ENCODE measurements around the gene SIX3. TPM values are rescaled to one million over a fixed set of nuclear protein-coding genes. Genes with fewer than 3 reads are reported as not detected.

Gene SIX3
- total and polyA plus RNA-seq, 2 experiments from 2014 or later, result 0.21 to 0.28 TPM

DNA sequence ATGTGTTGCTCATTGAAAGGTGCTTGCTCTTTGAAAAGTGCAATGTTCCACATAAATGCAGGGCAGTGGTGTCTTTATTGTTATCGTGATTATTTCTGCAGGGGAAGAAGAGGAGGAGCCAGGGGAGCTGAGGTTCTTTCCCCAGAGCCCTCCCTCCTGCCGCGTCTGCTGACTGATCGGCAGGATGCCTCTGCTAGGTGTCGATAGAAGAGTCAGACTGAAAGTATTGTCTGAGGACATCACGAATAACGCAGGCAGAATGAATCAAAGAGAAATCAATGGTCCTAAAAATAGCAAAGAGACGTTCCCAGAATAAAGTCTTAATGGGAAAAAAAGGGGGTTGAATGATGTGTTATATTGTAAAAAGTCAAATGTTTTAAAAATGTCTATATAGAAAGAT is 47.4 kb upstream of the SIX3 start:
- Histone ChIP-seq H3K9me2 (ENCODE audit: insufficient read depth) (peaks cover 7% of the 10 kb centered on the region; the same call in 1 of the 2 replicates), H3F3A (replicated peaks; ENCODE audit: low read depth) (no peaks in the 10 kb centered on the region), H3K4me3 (no peak overlapping the region), H3K36me3 (ENCODE audit: insufficient read depth) (peaks cover 10% of the 10 kb centered on the region; the same call in 1 of the 2 replicates), H4K20me1 (replicated peaks; ENCODE audit: insufficient read depth) (no peaks in the 10 kb centered on the region), H3K79me2 (replicated peaks; ENCODE audit: insufficient read depth) (no peaks in the 10 kb centered on the region), H3K4me2 (no peak overlapping the region), H3K4me1 (ENCODE audit: insufficient read depth) (no peaks in the 10 kb centered on the region), H3K27ac (ENCODE audit: low read depth) (no peak overlapping the region), H2AFZ (no peak overlapping the region), H3K27me3 (ENCODE audit: insufficient read depth) (no peaks in the 10 kb centered on the region)
- peak; percentile 31; the same call in 1 of the 3 replicates for ATAC-seq
- peaks cover 2% of the 10 kb centered on the region for H3K27me3 Mint-ChIP-seq (ENCODE audit: insufficient read depth, low read depth, poor library complexity)
- peaks cover 33% of the 10 kb centered on the region for H3K9me3 Mint-ChIP-seq
- no peak for TF ChIP-seq POLR2AphosphoS5 (IDR thresholded peaks at IDR 0.05; ENCODE audit: low read depth)
- TF ChIP-seq NANOG (IDR thresholded peaks at IDR 0.05; ENCODE audit: borderline replicate concordance), result no peak
- no peak for TF ChIP-seq ZNF114 (CRISPR knock-in tag; IDR thresholded peaks at IDR 0.05)
- no peak for TF ChIP-seq EZH2 (IDR thresholded peaks at IDR 0.05; ENCODE audit: low read depth, unreplicated experiment)
- TF ChIP-seq CREB1 (CRISPR knock-in tag; IDR thresholded peaks at IDR 0.05; ENCODE audit: low read depth), result no peak
- TF ChIP-seq, protein P1, sequence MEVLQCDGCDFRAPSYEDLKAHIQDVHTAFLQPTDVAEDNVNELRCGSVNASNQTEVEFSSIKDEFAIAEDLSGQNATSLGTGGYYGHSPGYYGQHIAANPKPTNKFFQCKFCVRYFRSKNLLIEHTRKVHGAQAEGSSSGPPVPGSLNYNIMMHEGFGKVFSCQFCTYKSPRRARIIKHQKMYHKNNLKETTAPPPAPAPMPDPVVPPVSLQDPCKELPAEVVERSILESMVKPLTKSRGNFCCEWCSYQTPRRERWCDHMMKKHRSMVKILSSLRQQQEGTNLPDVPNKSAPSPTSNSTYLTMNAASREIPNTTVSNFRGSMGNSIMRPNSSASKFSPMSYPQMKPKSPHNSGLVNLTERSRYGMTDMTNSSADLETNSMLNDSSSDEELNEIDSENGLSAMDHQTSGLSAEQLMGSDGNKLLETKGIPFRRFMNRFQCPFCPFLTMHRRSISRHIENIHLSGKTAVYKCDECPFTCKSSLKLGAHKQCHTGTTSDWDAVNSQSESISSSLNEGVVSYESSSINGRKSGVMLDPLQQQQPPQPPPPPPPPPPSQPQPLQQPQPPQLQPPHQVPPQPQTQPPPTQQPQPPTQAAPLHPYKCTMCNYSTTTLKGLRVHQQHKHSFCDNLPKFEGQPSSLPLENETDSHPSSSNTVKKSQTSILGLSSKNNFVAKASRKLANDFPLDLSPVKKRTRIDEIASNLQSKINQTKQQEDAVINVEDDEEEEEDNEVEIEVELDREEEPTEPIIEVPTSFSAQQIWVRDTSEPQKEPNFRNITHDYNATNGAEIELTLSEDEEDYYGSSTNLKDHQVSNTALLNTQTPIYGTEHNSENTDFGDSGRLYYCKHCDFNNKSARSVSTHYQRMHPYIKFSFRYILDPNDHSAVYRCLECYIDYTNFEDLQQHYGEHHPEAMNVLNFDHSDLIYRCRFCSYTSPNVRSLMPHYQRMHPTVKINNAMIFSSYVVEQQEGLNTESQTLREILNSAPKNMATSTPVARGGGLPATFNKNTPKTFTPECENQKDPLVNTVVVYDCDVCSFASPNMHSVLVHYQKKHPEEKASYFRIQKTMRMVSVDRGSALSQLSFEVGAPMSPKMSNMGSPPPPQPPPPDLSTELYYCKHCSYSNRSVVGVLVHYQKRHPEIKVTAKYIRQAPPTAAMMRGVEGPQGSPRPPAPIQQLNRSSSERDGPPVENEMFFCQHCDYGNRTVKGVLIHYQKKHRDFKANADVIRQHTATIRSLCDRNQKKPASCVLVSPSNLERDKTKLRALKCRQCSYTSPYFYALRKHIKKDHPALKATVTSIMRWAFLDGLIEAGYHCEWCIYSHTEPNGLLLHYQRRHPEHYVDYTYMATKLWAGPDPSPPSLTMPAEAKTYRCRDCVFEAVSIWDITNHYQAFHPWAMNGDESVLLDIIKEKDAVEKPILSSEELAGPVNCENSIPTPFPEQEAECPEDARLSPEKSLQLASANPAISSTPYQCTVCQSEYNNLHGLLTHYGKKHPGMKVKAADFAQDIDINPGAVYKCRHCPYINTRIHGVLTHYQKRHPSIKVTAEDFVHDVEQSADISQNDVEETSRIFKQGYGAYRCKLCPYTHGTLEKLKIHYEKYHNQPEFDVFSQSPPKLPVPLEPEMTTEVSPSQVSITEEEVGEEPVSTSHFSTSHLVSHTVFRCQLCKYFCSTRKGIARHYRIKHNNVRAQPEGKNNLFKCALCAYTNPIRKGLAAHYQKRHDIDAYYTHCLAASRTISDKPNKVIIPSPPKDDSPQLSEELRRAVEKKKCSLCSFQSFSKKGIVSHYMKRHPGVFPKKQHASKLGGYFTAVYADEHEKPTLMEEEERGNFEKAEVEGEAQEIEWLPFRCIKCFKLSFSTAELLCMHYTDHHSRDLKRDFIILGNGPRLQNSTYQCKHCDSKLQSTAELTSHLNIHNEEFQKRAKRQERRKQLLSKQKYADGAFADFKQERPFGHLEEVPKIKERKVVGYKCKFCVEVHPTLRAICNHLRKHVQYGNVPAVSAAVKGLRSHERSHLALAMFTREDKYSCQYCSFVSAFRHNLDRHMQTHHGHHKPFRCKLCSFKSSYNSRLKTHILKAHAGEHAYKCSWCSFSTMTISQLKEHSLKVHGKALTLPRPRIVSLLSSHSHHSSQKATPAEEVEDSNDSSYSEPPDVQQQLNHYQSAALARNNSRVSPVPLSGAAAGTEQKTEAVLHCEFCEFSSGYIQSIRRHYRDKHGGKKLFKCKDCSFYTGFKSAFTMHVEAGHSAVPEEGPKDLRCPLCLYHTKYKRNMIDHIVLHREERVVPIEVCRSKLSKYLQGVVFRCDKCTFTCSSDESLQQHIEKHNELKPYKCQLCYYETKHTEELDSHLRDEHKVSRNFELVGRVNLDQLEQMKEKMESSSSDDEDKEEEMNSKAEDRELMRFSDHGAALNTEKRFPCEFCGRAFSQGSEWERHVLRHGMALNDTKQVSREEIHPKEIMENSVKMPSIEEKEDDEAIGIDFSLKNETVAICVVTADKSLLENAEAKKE (CRISPR knock-in tag; IDR thresholded peaks at IDR 0.05), result no peak
- TF ChIP-seq STAT1 (IDR thresholded peaks at IDR 0.05; ENCODE audit: unreplicated experiment), result no peak
- TF ChIP-seq, protein P2, sequence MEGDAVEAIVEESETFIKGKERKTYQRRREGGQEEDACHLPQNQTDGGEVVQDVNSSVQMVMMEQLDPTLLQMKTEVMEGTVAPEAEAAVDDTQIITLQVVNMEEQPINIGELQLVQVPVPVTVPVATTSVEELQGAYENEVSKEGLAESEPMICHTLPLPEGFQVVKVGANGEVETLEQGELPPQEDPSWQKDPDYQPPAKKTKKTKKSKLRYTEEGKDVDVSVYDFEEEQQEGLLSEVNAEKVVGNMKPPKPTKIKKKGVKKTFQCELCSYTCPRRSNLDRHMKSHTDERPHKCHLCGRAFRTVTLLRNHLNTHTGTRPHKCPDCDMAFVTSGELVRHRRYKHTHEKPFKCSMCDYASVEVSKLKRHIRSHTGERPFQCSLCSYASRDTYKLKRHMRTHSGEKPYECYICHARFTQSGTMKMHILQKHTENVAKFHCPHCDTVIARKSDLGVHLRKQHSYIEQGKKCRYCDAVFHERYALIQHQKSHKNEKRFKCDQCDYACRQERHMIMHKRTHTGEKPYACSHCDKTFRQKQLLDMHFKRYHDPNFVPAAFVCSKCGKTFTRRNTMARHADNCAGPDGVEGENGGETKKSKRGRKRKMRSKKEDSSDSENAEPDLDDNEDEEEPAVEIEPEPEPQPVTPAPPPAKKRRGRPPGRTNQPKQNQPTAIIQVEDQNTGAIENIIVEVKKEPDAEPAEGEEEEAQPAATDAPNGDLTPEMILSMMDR (conservative IDR thresholded peaks at IDR 0.05; ENCODE audit: low read depth in 2 of 2), result no peak
- TF ChIP-seq, protein P3, sequence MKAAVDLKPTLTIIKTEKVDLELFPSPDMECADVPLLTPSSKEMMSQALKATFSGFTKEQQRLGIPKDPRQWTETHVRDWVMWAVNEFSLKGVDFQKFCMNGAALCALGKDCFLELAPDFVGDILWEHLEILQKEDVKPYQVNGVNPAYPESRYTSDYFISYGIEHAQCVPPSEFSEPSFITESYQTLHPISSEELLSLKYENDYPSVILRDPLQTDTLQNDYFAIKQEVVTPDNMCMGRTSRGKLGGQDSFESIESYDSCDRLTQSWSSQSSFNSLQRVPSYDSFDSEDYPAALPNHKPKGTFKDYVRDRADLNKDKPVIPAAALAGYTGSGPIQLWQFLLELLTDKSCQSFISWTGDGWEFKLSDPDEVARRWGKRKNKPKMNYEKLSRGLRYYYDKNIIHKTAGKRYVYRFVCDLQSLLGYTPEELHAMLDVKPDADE (IDR thresholded peaks at IDR 0.05), result no peak
- no peak for TF ChIP-seq EZH2phosphoT487 (IDR thresholded peaks at IDR 0.05; ENCODE audit: unreplicated experiment)
- TF ChIP-seq, protein P4, sequence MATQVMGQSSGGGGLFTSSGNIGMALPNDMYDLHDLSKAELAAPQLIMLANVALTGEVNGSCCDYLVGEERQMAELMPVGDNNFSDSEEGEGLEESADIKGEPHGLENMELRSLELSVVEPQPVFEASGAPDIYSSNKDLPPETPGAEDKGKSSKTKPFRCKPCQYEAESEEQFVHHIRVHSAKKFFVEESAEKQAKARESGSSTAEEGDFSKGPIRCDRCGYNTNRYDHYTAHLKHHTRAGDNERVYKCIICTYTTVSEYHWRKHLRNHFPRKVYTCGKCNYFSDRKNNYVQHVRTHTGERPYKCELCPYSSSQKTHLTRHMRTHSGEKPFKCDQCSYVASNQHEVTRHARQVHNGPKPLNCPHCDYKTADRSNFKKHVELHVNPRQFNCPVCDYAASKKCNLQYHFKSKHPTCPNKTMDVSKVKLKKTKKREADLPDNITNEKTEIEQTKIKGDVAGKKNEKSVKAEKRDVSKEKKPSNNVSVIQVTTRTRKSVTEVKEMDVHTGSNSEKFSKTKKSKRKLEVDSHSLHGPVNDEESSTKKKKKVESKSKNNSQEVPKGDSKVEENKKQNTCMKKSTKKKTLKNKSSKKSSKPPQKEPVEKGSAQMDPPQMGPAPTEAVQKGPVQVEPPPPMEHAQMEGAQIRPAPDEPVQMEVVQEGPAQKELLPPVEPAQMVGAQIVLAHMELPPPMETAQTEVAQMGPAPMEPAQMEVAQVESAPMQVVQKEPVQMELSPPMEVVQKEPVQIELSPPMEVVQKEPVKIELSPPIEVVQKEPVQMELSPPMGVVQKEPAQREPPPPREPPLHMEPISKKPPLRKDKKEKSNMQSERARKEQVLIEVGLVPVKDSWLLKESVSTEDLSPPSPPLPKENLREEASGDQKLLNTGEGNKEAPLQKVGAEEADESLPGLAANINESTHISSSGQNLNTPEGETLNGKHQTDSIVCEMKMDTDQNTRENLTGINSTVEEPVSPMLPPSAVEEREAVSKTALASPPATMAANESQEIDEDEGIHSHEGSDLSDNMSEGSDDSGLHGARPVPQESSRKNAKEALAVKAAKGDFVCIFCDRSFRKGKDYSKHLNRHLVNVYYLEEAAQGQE (IDR thresholded peaks at IDR 0.05; ENCODE audit: unreplicated experiment), result no peak
- TF ChIP-seq ZNF331 (CRISPR knock-in tag; IDR thresholded peaks at IDR 0.05; ENCODE audit: low read depth), result no peak
- TF ChIP-seq JUNB (IDR thresholded peaks at IDR 0.05; ENCODE audit: unreplicated experiment), result no peak
- no peak for DNase-seq (ENCODE audit: low spot score)
- H3K27ac Mint-ChIP-seq, result no peak overlapping the region
- peaks cover 2% of the 10 kb centered on the region; the same call in 1 of the 3 replicates for H3K4me1 Mint-ChIP-seq
- no peak overlapping the region for H3K4me3 Mint-ChIP-seq
- H3K36me3 Mint-ChIP-seq (ENCODE audit: low read depth), result peaks cover 21% of the 10 kb centered on the region

All from GM23338 (cell line).